DOHH2 (cell line): ENCODE data around the gene PRDX6.

Source experiments
- EZH2phosphoT487 ChIP-seq: fragments of 200-600 bp; sonication (generic); IDR thresholded peaks from 2 replicates; pipeline ENCODE4 v1.6.1; 2017; ENCODE audit warnings: borderline replicate concordance, mild to moderate bottlenecking, antibody characterized with exemption, low read length, moderate library complexity, mixed read lengths
- TF ChIP-seq, protein P1 (sequence below): fragments of 200-600 bp; sonication (generic); IDR thresholded peaks from one replicate; pipeline ENCODE4 v1.5.1; 2014; ENCODE audit warnings: antibody characterized with exemption, mild to moderate bottlenecking, low read depth, low read length; ENCODE audit not compliant: poor library complexity, severe bottlenecking

DNA sequence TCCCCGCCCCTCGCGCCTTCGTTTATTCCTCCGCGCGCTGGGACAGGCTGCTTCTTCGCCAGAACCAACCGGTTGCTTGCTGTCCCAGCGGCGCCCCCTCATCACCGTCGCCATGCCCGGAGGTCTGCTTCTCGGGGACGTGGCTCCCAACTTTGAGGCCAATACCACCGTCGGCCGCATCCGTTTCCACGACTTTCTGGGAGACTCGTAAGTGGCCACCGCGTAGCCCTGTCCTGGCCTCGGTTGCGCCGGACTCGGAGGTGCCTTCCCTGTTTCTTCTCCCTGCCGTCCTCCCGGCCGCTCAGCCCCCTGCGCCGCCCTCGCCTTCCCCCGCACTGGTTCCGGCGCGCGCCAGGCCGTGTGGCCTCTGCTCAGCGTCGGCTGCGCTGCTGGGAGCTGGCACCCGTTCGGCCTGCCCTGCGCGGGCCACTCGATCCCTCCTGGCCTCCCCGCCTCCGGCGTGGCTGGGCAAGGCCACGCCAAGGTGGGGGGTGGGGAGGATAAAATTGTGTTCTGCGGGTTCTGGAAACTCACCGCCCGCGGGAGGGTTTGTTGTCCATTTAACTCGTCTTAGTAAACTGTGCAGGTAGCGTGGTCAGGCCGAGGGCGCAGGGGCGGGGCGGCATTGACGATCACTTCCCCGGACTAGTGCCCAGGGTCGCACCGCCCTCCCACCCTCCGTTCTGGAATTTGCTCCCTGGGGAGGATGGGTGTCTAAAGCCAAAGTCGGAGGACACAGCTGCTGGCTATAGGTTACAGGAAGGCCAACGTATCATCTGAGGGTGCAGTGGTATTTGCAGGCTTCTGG is at the start of gene PRDX6:
- no peak for TF ChIP-seq EZH2phosphoT487
- TF ChIP-seq, protein P1, sequence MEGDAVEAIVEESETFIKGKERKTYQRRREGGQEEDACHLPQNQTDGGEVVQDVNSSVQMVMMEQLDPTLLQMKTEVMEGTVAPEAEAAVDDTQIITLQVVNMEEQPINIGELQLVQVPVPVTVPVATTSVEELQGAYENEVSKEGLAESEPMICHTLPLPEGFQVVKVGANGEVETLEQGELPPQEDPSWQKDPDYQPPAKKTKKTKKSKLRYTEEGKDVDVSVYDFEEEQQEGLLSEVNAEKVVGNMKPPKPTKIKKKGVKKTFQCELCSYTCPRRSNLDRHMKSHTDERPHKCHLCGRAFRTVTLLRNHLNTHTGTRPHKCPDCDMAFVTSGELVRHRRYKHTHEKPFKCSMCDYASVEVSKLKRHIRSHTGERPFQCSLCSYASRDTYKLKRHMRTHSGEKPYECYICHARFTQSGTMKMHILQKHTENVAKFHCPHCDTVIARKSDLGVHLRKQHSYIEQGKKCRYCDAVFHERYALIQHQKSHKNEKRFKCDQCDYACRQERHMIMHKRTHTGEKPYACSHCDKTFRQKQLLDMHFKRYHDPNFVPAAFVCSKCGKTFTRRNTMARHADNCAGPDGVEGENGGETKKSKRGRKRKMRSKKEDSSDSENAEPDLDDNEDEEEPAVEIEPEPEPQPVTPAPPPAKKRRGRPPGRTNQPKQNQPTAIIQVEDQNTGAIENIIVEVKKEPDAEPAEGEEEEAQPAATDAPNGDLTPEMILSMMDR, result no peak
